Vagina (tissue), 2 donors: ENCODE results near the gene TMEM248.
"Not testable (repeated sequence)": the region's sequence is repeated elsewhere in the genome, so short reads cannot be mapped to it uniquely, and the experiment has no call there.

Experiments used
- POLR2A ChIP-seq, 2 donors: fragments of 450-650 bp; IDR thresholded peaks; one replicate each; pipeline ENCODE4 v1.6.1; 2017; ENCODE audit warnings: antibody characterized with exemption in 2 of 2, mild to moderate bottlenecking in 2 of 2, moderate library complexity in 2 of 2
- TF ChIP-seq, protein P1 (sequence below), 3 experiments: fragments of 450-650 bp in 2 of 3; fragments of 200-600 bp in 1 of 3; sonication (generic) in 1 of 3; IDR thresholded peaks; one replicate each; pipeline ENCODE4 v1.5.1; 2017 to 2019; ENCODE audit warnings: antibody characterized with exemption in 3 of 3, mild to moderate bottlenecking in 2 of 3, moderate library complexity in 2 of 3

DNA sequence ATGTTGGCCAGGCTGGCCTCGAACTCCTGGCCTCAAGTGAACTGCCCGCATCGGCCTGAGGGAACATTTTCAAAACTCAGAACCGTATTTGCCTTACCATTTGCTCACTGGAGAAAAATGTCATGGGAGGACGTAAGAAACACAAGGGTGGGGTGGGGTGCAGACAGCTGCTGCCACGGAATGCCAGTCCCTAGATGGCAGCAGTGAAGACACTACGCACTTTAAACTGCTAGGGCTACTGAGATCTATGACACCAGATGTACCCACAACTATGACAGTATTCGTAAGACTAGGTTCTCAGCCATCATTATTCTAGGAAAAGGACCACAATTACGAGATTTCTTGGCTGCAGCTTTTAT, 73.6 kb downstream of the TMEM248 start:
- peak in 1 of 2 donors; percentile 33 for TF ChIP-seq POLR2A (IDR thresholded peaks at IDR 0.05)
- TF ChIP-seq, protein P1, sequence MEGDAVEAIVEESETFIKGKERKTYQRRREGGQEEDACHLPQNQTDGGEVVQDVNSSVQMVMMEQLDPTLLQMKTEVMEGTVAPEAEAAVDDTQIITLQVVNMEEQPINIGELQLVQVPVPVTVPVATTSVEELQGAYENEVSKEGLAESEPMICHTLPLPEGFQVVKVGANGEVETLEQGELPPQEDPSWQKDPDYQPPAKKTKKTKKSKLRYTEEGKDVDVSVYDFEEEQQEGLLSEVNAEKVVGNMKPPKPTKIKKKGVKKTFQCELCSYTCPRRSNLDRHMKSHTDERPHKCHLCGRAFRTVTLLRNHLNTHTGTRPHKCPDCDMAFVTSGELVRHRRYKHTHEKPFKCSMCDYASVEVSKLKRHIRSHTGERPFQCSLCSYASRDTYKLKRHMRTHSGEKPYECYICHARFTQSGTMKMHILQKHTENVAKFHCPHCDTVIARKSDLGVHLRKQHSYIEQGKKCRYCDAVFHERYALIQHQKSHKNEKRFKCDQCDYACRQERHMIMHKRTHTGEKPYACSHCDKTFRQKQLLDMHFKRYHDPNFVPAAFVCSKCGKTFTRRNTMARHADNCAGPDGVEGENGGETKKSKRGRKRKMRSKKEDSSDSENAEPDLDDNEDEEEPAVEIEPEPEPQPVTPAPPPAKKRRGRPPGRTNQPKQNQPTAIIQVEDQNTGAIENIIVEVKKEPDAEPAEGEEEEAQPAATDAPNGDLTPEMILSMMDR (IDR thresholded peaks at IDR 0.05), result not testable (repeated sequence)
